ENCODE measurements around the gene PLSCR1.

GRCh38 chr3:146502887-146503460 is 41.4 kb downstream of the PLSCR1 start:
- TF ChIP-seq CTCF (conservative IDR thresholded peaks at IDR 0.05; ENCODE audit: low read depth in 2 of 2) (no peak), CREB1 (CRISPR knock-in tag; IDR thresholded peaks at IDR 0.05; ENCODE audit: low read depth) (no peak), JUNB (IDR thresholded peaks at IDR 0.05; ENCODE audit: unreplicated experiment) (no peak), EZH2 (IDR thresholded peaks at IDR 0.05; ENCODE audit: low read depth, unreplicated experiment) (no peak), REST (IDR thresholded peaks at IDR 0.05; ENCODE audit: unreplicated experiment) (no peak), POLR2AphosphoS5 (IDR thresholded peaks at IDR 0.05; ENCODE audit: low read depth) (no peak), ETS1 (IDR thresholded peaks at IDR 0.05) (no peak), EZH2phosphoT487 (IDR thresholded peaks at IDR 0.05; ENCODE audit: unreplicated experiment) (no peak), NANOG (IDR thresholded peaks at IDR 0.05; ENCODE audit: borderline replicate concordance) (no peak), STAT1 (IDR thresholded peaks at IDR 0.05; ENCODE audit: unreplicated experiment) (no peak), ZNF462 (CRISPR knock-in tag; IDR thresholded peaks at IDR 0.05) (no peak)
